SK-N-MC (cell line): Measurements from ENCODE around the gene NPEPL1.

ENCODE experiments used
- EZH2 ChIP-seq: fragments of 200-600 bp; sonication (generic); IDR thresholded peaks from one replicate; pipeline ENCODE4 v1.6.1; 2017; ENCODE audit warnings: antibody characterized with exemption
- FOXP2 ChIP-seq: optimal IDR thresholded peaks from 2 replicates; pipeline ENCODE3; 2011; ENCODE audit warnings: mild to moderate bottlenecking, moderate library complexity; ENCODE audit not compliant: insufficient read depth; ENCODE audit errors: extremely low read length, control extremely low read depth
- POLR2AphosphoS5 ChIP-seq: IDR thresholded peaks from 2 replicates; pipeline ENCODE4 v1.6.1; 2012; ENCODE audit warnings: mild to moderate bottlenecking, low read depth, low read length, borderline replicate concordance

DNA sequence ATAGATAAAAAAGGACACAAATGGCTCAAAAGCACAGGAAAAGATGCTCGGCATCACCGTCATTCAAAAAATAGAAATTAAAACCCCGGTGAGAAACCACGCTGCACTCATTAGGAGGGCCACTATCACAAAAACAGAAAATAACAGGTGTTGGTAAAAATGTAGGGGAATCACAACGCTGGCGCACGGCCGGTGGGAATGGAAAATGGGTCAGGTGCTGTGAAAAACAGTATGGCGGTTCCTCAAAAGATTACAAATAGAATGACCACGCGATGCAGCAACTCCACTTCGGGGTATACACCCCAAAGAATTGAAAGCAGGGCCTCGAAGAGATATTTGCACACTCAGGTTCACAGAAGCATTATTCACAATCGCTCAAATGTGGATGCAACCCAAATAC lies 28.3 kb downstream of the NPEPL1 start:
- TF ChIP-seq POLR2AphosphoS5 (no peak), EZH2 (no peak), FOXP2 (no peak)
